HG03139 (cell line): Measurements from ENCODE around the gene BMF.
"Not testable (repeated sequence)": the region's sequence is repeated elsewhere in the genome, so short reads cannot be mapped to it uniquely, and the experiment has no call there.

Experiments
- ATAC-seq: cut with Tn5 transposase; IDR thresholded peaks from one replicate; pipeline ENCODE4 v1.9.1; 2021; ENCODE audit not compliant: unreplicated experiment

Gene BMF

DNA sequence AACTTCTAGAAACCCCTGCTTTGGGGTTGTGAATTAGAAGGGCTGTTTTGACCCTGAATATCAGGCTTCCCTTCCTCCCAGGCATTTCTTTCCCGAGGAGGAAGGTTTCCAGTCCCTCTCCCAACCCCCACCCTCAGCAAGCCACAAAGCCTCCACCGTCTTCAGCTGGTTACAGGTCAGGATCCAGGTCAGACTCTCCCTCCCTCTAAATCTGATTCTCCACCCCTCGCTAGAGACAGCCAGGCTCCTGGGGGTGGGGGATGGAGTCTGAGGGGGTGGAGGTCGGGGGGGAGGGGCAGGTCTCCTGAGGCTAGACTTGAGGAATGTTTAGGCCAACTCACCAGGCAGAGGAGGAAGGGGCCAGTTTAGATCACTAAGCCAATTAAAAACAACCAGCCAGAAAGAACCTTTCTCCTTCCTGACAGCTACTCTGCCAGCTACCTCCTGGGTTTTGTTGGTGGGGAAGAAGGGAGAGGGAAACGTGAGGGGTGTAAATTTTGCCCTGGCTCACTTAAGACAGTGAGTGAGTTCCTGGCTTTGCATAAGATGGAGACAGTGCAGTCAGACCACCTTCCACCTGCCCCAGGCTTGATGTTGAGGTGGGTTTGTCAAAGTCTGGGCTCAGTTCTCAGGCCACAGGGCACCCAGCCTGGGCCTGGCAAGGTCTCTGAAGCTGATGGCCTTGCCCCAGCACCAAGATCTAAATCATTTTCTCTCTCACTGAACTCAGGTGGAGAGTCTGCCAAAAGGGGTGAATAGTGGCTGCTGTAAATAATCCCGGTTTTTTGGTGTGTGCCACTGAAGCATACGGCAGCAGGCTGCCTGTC lies 19.5 kb downstream of the BMF start:
- ATAC-seq: no peak

GRCh38 chr15:40087991-40088928 lies 20.4 kb downstream of the BMF start:
- no peak for ATAC-seq

DNA sequence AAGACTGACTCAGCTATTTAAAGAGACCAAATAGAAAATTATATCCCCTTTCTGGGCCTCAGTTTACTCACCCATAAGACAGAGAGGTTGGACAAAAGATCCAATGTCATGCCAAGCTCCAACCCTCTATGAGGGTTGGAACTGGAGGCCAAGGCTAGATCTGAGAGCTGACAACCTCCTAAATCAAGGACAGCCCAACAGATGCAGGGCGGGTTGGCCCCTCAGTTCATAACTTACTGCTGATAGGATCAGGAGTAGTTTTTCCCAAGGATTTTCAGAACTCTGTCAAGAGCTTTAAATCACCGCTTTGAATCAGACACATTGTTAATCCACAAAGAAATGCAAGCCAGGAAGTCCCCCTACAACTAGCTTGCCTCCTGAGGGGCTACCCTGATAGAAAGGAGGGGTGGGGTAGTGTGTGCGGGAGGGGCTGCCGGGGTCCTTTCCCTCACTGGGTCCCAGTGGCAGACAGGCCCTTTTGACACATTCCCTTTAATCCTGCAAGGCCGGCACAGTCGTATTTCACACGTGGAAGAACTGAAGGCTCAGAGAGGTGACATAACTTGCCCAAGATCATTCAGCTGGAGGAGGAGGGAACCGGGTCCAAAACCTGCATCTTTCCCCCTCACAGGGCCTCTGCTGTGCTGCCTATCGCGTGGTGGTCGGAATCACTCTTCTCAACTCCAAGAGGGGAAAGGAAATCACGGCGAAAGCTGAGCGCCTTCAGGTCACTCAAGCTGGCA lies 21.4 kb downstream of the BMF start:
- no peak for ATAC-seq

DNA sequence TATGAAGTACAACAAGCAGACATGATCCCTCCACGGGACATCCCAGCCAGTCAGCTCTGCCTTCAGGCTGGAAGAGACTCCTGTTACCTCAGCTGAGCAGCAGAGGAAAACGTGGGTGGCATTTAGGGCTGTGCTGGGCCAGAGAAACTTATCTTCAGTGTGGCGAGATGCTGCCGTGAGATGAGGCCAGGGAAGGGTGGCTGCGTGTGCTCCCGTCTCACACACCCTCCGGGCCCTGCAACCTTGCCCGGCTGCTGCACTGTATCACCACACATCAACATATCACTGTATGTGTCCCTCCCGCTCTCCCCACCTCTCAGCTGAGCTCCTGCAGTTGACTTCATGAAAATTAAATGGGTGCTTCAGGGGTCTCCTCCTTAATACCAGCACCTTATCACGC lies 23.4 kb downstream of the BMF start:
- no peak for ATAC-seq

GRCh38 chr15:40084650-40085049 lies 24.0 kb downstream of the BMF start:
- no peak for ATAC-seq

DNA sequence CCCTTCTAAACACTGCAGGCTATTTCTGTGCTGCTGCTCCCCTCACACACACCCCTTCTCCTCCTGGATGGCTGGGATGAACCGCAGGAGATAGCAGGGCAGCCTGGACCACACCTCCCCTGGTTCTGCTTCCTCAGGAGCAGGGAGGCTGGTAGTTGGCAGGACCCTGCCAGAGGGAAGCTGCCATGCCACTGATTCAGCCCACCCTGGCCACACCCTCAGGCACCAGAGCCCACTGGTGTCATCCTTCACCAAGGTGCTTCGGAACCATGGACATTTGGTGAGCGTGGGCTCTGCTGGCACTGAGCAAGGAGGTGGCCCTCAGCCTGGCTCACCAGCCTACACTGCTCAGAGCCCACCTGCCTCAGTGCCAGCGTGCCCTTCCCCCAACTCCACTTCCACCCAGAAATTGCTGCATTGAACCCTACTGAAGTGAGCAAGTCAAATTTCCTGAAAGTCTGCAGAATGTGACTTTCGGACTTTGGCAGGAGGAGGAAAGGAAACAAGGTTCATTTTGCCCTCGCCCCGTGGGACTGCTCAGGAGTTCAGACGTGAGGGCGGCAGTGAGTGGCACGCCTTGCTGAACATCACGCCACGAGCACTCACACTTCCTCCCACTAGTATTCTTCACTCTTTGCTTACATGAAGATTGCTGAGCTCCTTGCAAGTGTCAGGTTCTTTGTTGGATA lies 26.3 kb downstream of the BMF start:
- ATAC-seq: no peak

DNA sequence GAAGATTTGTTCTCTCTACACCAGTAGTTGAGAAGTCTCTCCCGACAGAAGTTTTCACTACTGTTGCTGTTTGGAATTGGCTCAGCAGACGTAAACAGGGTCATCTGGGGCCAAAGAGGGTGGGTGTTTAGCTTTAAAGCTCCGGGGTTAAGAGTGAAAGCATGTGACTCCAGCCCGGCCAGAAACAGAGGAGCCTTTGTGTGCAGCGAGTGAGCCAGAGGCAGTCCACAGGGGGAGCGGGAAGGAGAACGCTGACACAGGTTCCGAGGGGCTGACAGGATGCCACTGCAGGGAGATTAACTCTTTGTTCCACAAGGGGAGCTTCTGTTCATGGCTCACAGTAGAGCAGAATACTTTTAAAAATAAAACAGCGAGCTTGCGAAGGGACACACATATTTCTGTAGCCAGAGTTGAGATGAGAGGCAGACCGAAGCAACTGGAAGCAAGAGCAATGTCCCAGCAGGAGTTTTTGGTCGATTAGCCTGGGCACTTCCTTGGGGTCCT lies 26.9 kb downstream of the BMF start:
- no peak for ATAC-seq

DNA sequence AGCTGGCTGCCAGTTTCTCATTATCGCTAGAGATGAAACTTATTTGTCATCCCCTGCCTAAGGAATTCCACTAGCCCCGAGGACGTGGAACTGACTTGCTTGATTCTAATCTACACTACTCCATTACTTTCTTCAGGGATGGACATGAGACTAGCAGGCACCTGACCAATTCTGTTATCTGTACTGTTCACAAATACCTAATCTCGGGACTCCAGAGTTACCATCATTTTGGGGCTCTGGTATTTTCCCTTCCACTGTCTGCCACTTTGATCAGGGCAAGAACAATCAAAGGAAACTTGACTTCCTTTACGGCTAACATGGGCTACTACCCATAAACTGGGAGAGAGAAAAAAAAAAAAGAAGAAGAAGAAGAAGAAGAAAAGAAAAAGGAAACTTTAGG lies 27.8 kb downstream of the BMF start:
- no peak for ATAC-seq

- ATAC-seq: no peak
These were observed 28.6 kb downstream of the BMF start for GRCh38 chr15:40080104-40080503.

- ATAC-seq: no peak
These were observed 29.2 kb downstream of the BMF start for GRCh38 chr15:40079456-40079855.

DNA sequence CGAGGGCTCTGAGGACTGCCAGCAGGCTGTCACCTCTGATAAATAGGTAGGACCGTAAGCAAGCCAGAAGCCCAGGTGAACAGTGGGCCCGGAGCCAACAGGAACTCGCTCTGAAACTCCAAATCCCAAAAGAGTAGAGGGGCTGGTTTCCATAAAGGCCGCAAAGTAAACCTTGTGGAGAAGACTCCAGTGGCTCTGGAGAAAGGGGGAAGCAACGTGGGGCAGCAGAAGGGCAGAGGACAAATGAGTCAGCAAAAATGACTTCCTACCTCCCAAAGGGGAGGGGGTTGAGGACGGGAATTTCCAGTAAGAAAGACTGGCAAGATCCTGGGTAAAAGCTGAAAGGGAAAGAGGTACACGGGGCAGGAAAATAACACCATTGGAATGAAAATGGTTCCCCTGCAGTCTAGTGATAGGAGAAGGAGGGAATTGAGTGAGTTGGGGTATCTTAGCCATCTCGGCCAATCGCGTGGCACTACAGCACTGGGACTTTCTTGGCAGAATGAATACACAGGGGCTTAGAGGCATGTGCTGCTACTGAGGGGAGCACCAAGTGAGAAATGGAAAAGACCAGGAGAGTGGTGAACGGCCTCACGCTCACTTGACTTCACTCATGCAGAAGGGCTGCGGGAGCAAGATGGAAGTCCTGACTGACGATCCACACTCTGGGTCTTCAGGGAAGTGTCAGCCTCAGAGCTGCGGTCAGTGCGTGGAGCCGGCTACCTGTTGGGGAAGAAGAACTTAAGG lies 33.2 kb downstream of the BMF start:
- ATAC-seq: no peak

GRCh38 chr15:40074656-40075055 lies 34.0 kb downstream of the BMF start:
- ATAC-seq: not testable (repeated sequence)

DNA sequence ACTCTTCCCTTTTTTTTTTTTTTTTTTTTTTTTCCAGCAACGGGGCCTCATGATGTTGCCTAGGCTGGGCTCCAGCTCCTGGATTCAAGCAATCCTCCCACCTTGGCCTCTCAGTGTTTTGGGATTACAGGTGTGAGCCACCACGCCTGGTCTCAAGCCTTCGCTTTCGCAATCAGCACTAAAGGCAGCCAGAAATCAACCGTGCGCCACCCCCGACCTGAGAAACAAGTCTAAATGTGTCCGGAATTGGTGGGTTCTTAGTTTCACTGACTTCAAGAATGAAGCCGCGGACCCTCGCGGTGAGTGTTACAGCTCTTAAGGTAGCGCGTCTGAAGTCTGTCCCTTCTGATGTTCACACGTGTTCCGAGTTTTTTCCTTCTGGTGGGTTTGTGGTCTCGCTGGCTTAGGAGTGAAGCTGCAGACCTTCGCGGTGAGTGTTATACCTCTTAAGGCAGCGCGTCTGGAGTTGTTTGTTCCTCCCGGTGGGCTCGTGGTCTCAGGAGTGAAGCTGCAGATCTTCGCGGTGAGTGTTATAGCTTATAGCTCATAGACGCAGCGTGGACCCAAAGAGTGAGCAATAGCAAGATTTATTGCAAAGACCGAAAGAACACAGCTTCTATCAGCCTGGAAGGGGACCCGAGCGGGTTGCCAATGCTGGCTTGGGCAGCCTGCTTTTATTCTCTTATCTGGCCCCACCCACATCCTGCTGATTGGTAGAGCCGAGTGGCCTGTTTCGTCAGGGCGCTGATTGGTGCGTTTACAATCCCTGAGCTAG lies 34.8 kb downstream of the BMF start:
- ATAC-seq: not testable (repeated sequence)

DNA sequence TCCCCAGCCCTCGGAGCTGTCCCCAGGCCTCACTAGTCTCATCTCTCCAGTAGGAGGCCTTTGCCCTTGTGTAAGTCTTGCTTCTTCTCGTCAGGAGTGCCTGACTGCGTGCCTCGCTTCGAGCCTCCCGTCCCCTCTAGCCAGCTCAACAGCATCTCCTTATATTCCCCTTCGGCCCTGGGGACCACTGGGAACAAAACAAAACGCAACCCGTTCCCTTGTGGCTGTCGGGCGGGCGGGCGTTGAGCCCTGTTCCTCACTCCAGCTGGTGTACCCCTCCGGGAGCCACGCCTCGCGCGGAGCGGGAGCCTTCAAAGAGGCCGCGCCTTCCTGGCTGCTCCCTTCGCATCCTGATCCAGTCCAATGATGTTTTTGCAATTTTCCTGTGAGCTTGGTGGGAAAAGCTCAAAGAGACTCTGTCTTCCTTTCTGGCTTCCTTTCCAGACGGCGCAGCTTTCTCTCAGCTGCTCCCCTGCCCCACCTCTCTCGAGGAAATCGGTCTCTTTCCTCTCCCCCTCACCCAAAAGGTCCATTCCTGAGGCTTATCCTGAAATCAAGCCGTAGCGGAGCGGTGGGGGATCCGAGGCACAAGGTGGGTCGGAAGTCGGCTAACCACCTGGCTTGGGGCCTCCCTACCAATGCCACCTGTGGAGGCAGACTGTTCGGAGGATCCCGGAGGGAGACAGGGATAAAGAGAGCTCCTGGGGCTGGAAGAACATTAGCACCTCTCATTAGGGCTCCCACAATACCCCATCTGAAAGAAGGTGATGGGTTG lies 36.3 kb downstream of the BMF start:
- no peak for ATAC-seq

- no peak for ATAC-seq
These were observed 38.0 kb downstream of the BMF start for GRCh38 chr15:40070608-40071218.

GRCh38 chr15:40070166-40070557 lies 38.5 kb downstream of the BMF start:
- no peak for ATAC-seq

DNA sequence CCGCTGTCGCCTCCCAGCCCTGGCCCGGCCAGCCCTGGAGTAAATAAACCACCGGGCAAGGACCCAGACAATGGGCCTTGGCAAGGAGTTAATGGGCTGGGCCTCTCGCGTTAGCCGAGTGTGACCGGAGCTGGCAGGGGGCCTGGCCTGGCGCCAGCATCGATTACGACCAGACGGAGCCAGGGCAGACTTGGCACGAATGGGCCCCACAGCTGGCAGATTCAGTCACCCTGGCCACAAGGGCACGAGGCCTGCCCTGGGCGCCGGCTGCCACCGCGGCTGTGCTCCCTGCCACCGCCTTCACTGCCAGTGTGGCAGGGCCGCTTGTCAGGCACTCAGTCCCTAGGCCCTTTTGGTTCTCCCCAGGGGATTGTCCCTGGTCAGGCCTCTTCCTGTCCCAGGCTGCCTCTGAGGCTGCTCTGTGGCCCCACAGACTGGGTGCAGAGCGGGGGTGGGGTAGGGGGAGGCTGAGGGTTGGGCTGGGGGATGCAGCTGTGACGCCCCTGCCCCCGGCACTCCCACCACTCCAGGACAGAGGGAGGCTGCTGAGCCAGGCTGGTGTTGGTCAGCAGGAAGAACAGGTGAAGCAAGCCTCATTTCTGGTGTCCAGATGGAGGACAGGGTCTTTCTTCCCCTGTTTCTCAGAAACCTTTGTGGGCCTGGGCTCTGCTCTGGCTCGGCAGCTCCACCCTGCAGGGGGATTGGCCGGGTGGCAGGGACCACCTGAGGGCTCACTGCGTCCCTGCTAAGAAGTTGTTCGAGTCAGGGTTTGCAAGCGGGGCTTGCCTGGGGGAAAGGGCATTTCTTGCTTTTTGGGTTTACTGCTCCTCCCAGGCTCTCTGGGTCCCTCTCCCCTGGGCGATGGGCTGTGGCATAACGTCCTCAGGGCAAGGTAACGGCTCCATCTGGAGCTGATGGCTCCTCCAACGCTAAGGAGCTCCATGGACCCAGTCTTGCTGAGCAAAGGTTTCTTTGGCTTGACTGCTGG lies 39.2 kb downstream of the BMF start:
- peak; percentile 57 for ATAC-seq
